Stomach (tissue), 19 donors: Measurements from ENCODE around the gene ZC3H11A. TPM values are rescaled to one million over a fixed set of nuclear protein-coding genes. Genes with fewer than 3 reads are reported as not detected.
"Not testable (repeated sequence)": the region's sequence is repeated elsewhere in the genome, so short reads cannot be mapped to it uniquely, and the experiment has no call there.

Experiments
- DNase-seq, 2 donors: peaks; one replicate each; pipeline versions ENCODE4 v3.0.0 to v3.0.0-alpha.2; 2013 to 2019
- H3K27ac ChIP-seq, 5 donors: fragments of 200-600 bp in 4 of 5; sonication (generic) in 4 of 5; one replicate each; pipeline ENCODE4 v1.5.1; 2013 to 2019; ENCODE audit warnings: mild to moderate bottlenecking in 1 of 5, moderate library complexity in 1 of 5
- H3K27me3 ChIP-seq, 3 donors: fragments of 200-600 bp; sonication (generic); one replicate each; pipeline ENCODE4 v1.5.1; 2017 to 2019; ENCODE audit warnings: mixed run types in 1 of 3
- H3K36me3 ChIP-seq, 4 donors: fragments of 200-600 bp; sonication (generic); 1 replicate in 3 of 4; 2 replicates in 1 of 4; pipeline ENCODE4 v1.5.1; 2016 to 2019
- H3K4me1 ChIP-seq, 4 donors: fragments of 200-600 bp; sonication (generic); one replicate each; pipeline ENCODE4 v1.5.1; 2016 to 2019
- H3K4me3 ChIP-seq, 4 donors: fragments of 200-600 bp; sonication (generic) in 3 of 4; one replicate each; pipeline ENCODE4 v1.5.1; 2016 to 2019; ENCODE audit warnings: mild to moderate bottlenecking in 1 of 4
- H3K9me3 ChIP-seq, 4 donors: fragments of 200-600 bp; sonication (generic); one replicate each; pipeline ENCODE4 v1.5.1; 2016 to 2019
- CTCF ChIP-seq, 7 experiments: fragments of 450-650 bp in 4 of 7; fragments of 200-600 bp in 3 of 7; sonication (generic) in 3 of 7; IDR thresholded peaks; one replicate each; pipeline ENCODE4 v1.5.1; 2016 to 2019; ENCODE audit warnings: antibody characterized with exemption in 7 of 7, control low read depth in 2 of 7, mild to moderate bottlenecking in 1 of 7
- EP300 ChIP-seq: sonication (generic); formaldehyde crosslinking; IDR thresholded peaks from one replicate; pipeline ENCODE4 v1.6.1; 2017; ENCODE audit warnings: antibody characterized with exemption
- POLR2A ChIP-seq, 4 donors: fragments of 450-650 bp; IDR thresholded peaks; one replicate each; pipeline ENCODE4 v1.6.1; 2016; ENCODE audit warnings: antibody characterized with exemption in 4 of 4, control low read depth in 2 of 4, mild to moderate bottlenecking in 1 of 4, moderate library complexity in 1 of 4
- POLR2AphosphoS5 ChIP-seq, 3 donors: sonication (generic); formaldehyde crosslinking; IDR thresholded peaks; one replicate each; pipeline ENCODE4 v1.6.1; 2016; ENCODE audit warnings: antibody characterized with exemption in 3 of 3
- WGBS, 5 donors: extraction: QIAGEN DNeasy Blood & Tissue Kit in 3 of 5; methylation state at CpG; one replicate each; pipeline versions ENCODE4 v1.1.5 to v1.1.7; 2013 to 2018; 5-methylcytosine and 5-hydroxymethylcytosine counted together
- intact Hi-C: fragments of 100-400 bp; cut with DNase I; formaldehyde crosslinking; loops from one replicate; pipeline ENCODE4 v1.15.1; 2023; ENCODE audit warnings: low total_unique reads
- long read RNA-seq, 10 donors: transcript quantifications; one replicate each; lab custom pipeline, GENCODE V29; 2026
- polyA plus RNA-seq, 3 donors: library from polyadenylated mRNA; stranded (reverse); fragments of 200-250 nt; gene quantifications; one replicate each; pipeline ENCODE4 v1.2.3, GENCODE V29; 2013
- total RNA-seq, 5 donors: library from RNA; depleted of rRNA; stranded (reverse); fragments of >200 nt; gene quantifications; one replicate each; pipeline versions ENCODE4 v1.1.0 to v1.2.3, GENCODE V29; 2014 to 2016
- donor health status: healthy with polysubstance abuse.
- donor health status: Bipolar disorder and iron deficiency.
- donor health status: healthy.

ZC3H11A gene
- 100 to 1,000 TPM in 2 of 5 donors, 10 to 100 TPM in 3; 56.2 to 160 (median 84.0) TPM for total RNA-seq
- 10 to 100 TPM; 25.0 to 39.2 (median 25.8) TPM for polyA plus RNA-seq
- long read RNA-seq, donor 1, partial matches to known transcripts = 20 of 21 reads
- long read RNA-seq, donor 1, other reads (novel, unspliced or antisense) = 0 of 21 reads
- long read RNA-seq, donor 2, partial matches to known transcripts = 50 of 53 reads
- long read RNA-seq, donor 2, other reads (novel, unspliced or antisense) = 0 of 53 reads
- long read RNA-seq, donor 3, full-length matches to known transcripts = 3 of 24 reads
- long read RNA-seq, donor 3, partial matches to known transcripts = 21 of 24 reads
- long read RNA-seq, donor 3, other reads (novel, unspliced or antisense) = 0 of 24 reads
- long read RNA-seq, donor 4 = 0 reads
- long read RNA-seq, donor 5, full-length matches to known transcripts = 4 of 29 reads
- long read RNA-seq, donor 5, partial matches to known transcripts = 25 of 29 reads
- long read RNA-seq, donor 5, other reads (novel, unspliced or antisense) = 0 of 29 reads
- long read RNA-seq, donor 6 = 0 reads
- long read RNA-seq, donor 7, full-length matches to known transcripts = 3 of 60 reads
- long read RNA-seq, donor 7, partial matches to known transcripts = 57 of 60 reads
- long read RNA-seq, donor 7, other reads (novel, unspliced or antisense) = 0 of 60 reads
- long read RNA-seq, donor 8, partial matches to known transcripts = 40 of 42 reads
- long read RNA-seq, donor 8, other reads (novel, unspliced or antisense) = 0 of 42 reads
- long read RNA-seq, donor 9, full-length matches to known transcripts = 3 of 49 reads
- long read RNA-seq, donor 9, partial matches to known transcripts = 46 of 49 reads
- long read RNA-seq, donor 9, other reads (novel, unspliced or antisense) = 0 of 49 reads
- long read RNA-seq, donor 10, full-length matches to known transcripts = 2 of 34 reads
- long read RNA-seq, donor 10, partial matches to known transcripts = 32 of 34 reads
- long read RNA-seq, donor 10, other reads (novel, unspliced or antisense) = 0 of 34 reads

- peak within 1 kb of the TSS; percentile 93 to 99 (median 98) for H3K27ac ChIP-seq
- WGBS, 5 donors = 0 to 2% (median 1%) methylated on average over 49 to 59 of the region's 59 CpGs
- peaks cover 30 to 49% (median 44%) of the 10 kb centered on the region in 4 donors for H3K4me1 ChIP-seq
- intact Hi-C loops = no loop called here
- H3K27me3 ChIP-seq = no peaks in the 10 kb centered on the region
- no peak for TF ChIP-seq CTCF (IDR thresholded peaks at IDR 0.05)
- TF ChIP-seq EP300 = no peak
- TF ChIP-seq POLR2A (IDR thresholded peaks at IDR 0.05) = peak in 1 of 4 donors; percentile 31
- peak; percentile 84 to 97 (median 95) for TF ChIP-seq POLR2AphosphoS5 (IDR thresholded peaks at IDR 0.05)
- peak within 1 kb of the TSS; percentile 70 to 93 (median 74) for H3K4me3 ChIP-seq
- no peaks in the 10 kb centered on the region for H3K9me3 ChIP-seq
- DNase-seq = peak; percentile 99
- peaks cover 0 to 24% (median 4%) of the 10 kb centered on the region in 4 donors for H3K36me3 ChIP-seq
Measured at GRCh38 chr1:203795441-203796235, at the start of gene ZC3H11A, which contains the start of gene ZBED6. TSS of gene ZC3H11A (plus strand) at chr1:203795623. CDS start at chr1:203817071, 21,448 bp downstream. TSS of gene ZBED6 (plus strand) at chr1:203795623. CDS start at chr1:203797523, 1,900 bp downstream.

- 94 to 98% (median 96%) methylated on average over 6 of the region's 6 CpGs for WGBS, 5 donors
- no peak for DNase-seq
- no peaks in the 10 kb centered on the region for H3K27me3 ChIP-seq
- no peaks in the 10 kb centered on the region for H3K9me3 ChIP-seq
- TF ChIP-seq POLR2AphosphoS5 (IDR thresholded peaks at IDR 0.05) (no peak), EP300 (no peak), CTCF (IDR thresholded peaks at IDR 0.05) (no peak), POLR2A (IDR thresholded peaks at IDR 0.05) (no peak)
- peaks cover 0 to 6% (median 1%) of the 10 kb centered on the region in 4 donors for H3K36me3 ChIP-seq
- H3K27ac ChIP-seq = no peak overlapping the region
- no peak overlapping the region for H3K4me3 ChIP-seq
- H3K4me1 ChIP-seq = peaks cover 0 to 26% (median 22%) of the 10 kb centered on the region in 4 donors
- intact Hi-C loops = no loop called here
Measured at GRCh38 chr1:203746281-203746680, 49.1 kb upstream of the ZC3H11A start.

GRCh38 chr1:203751051-203751450, 44.4 kb upstream of the ZC3H11A start:
- Histone ChIP-seq H3K4me1 (peaks cover 0 to 9% (median 2%) of the 10 kb centered on the region in 4 donors), H3K9me3 (no peaks in the 10 kb centered on the region), H3K4me3 (no peak overlapping the region), H3K27ac (no peak overlapping the region), H3K27me3 (no peaks in the 10 kb centered on the region), H3K36me3 (no peaks in the 10 kb centered on the region)
- peak in 1 of 2 donors; percentile 69 for DNase-seq
- WGBS, 5 donors = 39 to 66% (median 41%) methylated on average over 3 of the region's 3 CpGs
- no peak for TF ChIP-seq POLR2AphosphoS5 (IDR thresholded peaks at IDR 0.05)
- TF ChIP-seq CTCF (IDR thresholded peaks at IDR 0.05) = no peak
- TF ChIP-seq EP300 = no peak
- TF ChIP-seq POLR2A (IDR thresholded peaks at IDR 0.05) = no peak
- intact Hi-C loops = no loop called here

GRCh38 chr1:203751618-203752361, 43.6 kb upstream of the ZC3H11A start:
- H3K27ac ChIP-seq, H3K4me3 ChIP-seq, H3K36me3 ChIP-seq, H3K27me3 ChIP-seq, DNase-seq, H3K4me1 ChIP-seq, intact Hi-C loops, H3K9me3 ChIP-seq: not testable (repeated sequence)
- 86 to 98% (median 96%) methylated on average over 5 of the region's 5 CpGs for WGBS, 5 donors
